ENCODE data around the gene PFN1.

GRCh38 chr17:4895657-4896331, 52.5 kb downstream of the PFN1 start:
- no peak for TF ChIP-seq CREB1 (IDR thresholded peaks at IDR 0.05; ENCODE audit: low read depth)
- no peak for TF ChIP-seq EP300 (IDR thresholded peaks at IDR 0.05; ENCODE audit: borderline replicate concordance)
- no peak for TF ChIP-seq REST (IDR thresholded peaks at IDR 0.05; ENCODE audit: low read depth)

Data from Ishikawa (cell line).